OCI-LY7 (cell line): ENCODE measurements around the gene SPACA4.

Experiments
- CTCF ChIP-seq: fragments of 200-600 bp; sonication (generic); conservative IDR thresholded peaks from 2 replicates; pipeline ENCODE4 v1.5.1; 2014; ENCODE audit warnings: mild to moderate bottlenecking, antibody characterized with exemption, low read length, moderate library complexity, mixed read lengths
- EZH2phosphoT487 ChIP-seq: fragments of 200-600 bp; sonication (generic); IDR thresholded peaks from 2 replicates; pipeline ENCODE4 v1.6.1; 2018; ENCODE audit warnings: low read depth, borderline replicate concordance, mild to moderate bottlenecking, mixed run types, antibody characterized with exemption, low read length, moderate library complexity, mixed read lengths

GRCh38 chr19:48603850-48604249, 2.7 kb upstream of the SPACA4 start:
- TF ChIP-seq CTCF (no peak), EZH2phosphoT487 (no peak)
